Activated CD4-positive, alpha-beta memory T cell treated with anti-CD3 and anti-CD28 coated beads, Interleukin-2, amount 10 ng/mL, durations not matched to agents 7 days and 5 days (primary cell): ENCODE measurements around the gene HIP1. TPM values are rescaled to one million over a fixed set of nuclear protein-coding genes. Genes with fewer than 3 reads are reported as not detected.
"Not testable (repeated sequence)": the region's sequence is repeated elsewhere in the genome, so short reads cannot be mapped to it uniquely, and the experiment has no call there.

ENCODE experiments used
- CTCF ChIA-PET: fragments of 350-600 bp; sonication (Branson Sonifier 250); formaldehyde crosslinking; loops from one replicate; lab custom pipeline; 2021; ENCODE audit warnings: antibody characterized with exemption, inconsistent platforms; lab: Charles Lee
- POLR2A ChIA-PET: fragments of 350-600 bp; sonication (Branson Sonifier 250); formaldehyde crosslinking; loops from one replicate; lab custom pipeline; 2021; ENCODE audit warnings: antibody characterized with exemption; lab: Charles Lee
- DNase-seq: peaks from one replicate; pipeline ENCODE4 v3.0.0-alpha.2; 2020
- H3K27ac Mint-ChIP-seq: one replicate; pipeline ENCODE4 v1.8.0; 2021; ENCODE audit warnings: mild to moderate bottlenecking, mixed read lengths
- H3K27me3 Mint-ChIP-seq: one replicate; pipeline ENCODE4 v1.8.0; 2021; ENCODE audit warnings: mixed read lengths
- H3K36me3 Mint-ChIP-seq: one replicate; pipeline ENCODE4 v1.8.0; 2021; ENCODE audit warnings: low read depth, mixed read lengths
- H3K4me1 Mint-ChIP-seq: one replicate; pipeline ENCODE4 v1.8.0; 2021; ENCODE audit warnings: mixed read lengths
- H3K4me3 Mint-ChIP-seq: one replicate; pipeline ENCODE4 v1.8.0; 2021; ENCODE audit warnings: mild to moderate bottlenecking, mixed read lengths
- H3K9me3 Mint-ChIP-seq: one replicate; pipeline ENCODE4 v1.8.0; 2021; ENCODE audit warnings: mixed read lengths
- total RNA-seq, 2 experiments: library from RNA; stranded (reverse); gene quantifications; one replicate each; pipeline ENCODE4 v1.2.3, GENCODE V29; 2021

Gene HIP1
- total RNA-seq = 1 to 10 TPM; 5.2 to 5.4 TPM

GRCh38 chr7:75738604-75738974, at the start of gene HIP1:
HIP1 (minus strand) TSS chr7:75738941; CDS start chr7:75738920, 21 bp downstream.
- DNase-seq = no peak
- Mint-ChIP-seq H3K36me3 (no peaks in the 10 kb centered on the region), H3K27me3 (peaks cover 20% of the 10 kb centered on the region), H3K4me1 (peaks cover 15% of the 10 kb centered on the region), H3K4me3 (peak within 1 kb of the TSS; percentile 88), H3K9me3 (no peaks in the 10 kb centered on the region), H3K27ac (peak within 1 kb of the TSS; percentile 84)
- CTCF ChIA-PET = no interaction called here
- POLR2A ChIA-PET = interaction anchor here (2.6 kb wide), 1 partner anchor 10 kb away, joined by 18 read pairs; no protein-coding TSS in a partner anchor

- DNase-seq, H3K27ac Mint-ChIP-seq, H3K4me3 Mint-ChIP-seq, POLR2A ChIA-PET, H3K36me3 Mint-ChIP-seq, H3K27me3 Mint-ChIP-seq, H3K9me3 Mint-ChIP-seq, H3K4me1 Mint-ChIP-seq: not testable (repeated sequence)
- CTCF ChIA-PET = interaction anchor here (0.5 kb wide), 1 partner anchor 322 kb away, joined by 3 read pairs; no protein-coding TSS in a partner anchor
Observed at GRCh38 chr7:75788154-75788847, 49.6 kb upstream of the HIP1 start.

- CTCF ChIA-PET, H3K36me3 Mint-ChIP-seq, H3K9me3 Mint-ChIP-seq, DNase-seq, H3K4me1 Mint-ChIP-seq, H3K27ac Mint-ChIP-seq, POLR2A ChIA-PET, H3K4me3 Mint-ChIP-seq: not testable (repeated sequence)
- H3K27me3 Mint-ChIP-seq = peaks cover 26% of the 10 kb centered on the region
Observed at GRCh38 chr7:75783058-75783457, 44.3 kb upstream of the HIP1 start.

- H3K27me3 Mint-ChIP-seq = peaks cover 26% of the 10 kb centered on the region
Observed at GRCh38 chr7:75780647-75781273, 42.0 kb upstream of the HIP1 start.

GRCh38 chr7:75779516-75779915, 40.8 kb upstream of the HIP1 start:
- H3K4me3 Mint-ChIP-seq, CTCF ChIA-PET, H3K9me3 Mint-ChIP-seq, DNase-seq, H3K36me3 Mint-ChIP-seq, H3K27ac Mint-ChIP-seq, POLR2A ChIA-PET: not testable (repeated sequence)
- H3K4me1 Mint-ChIP-seq = peaks cover 24% of the 10 kb centered on the region
- peaks cover 26% of the 10 kb centered on the region for H3K27me3 Mint-ChIP-seq

More at GRCh38 chr7:75780647-75781273, 42.0 kb upstream of the HIP1 start:
- DNase-seq, CTCF ChIA-PET, H3K36me3 Mint-ChIP-seq, H3K9me3 Mint-ChIP-seq, POLR2A ChIA-PET, H3K4me3 Mint-ChIP-seq, H3K27ac Mint-ChIP-seq: not testable (repeated sequence)
- H3K4me1 Mint-ChIP-seq = peaks cover 17% of the 10 kb centered on the region

GRCh38 chr7:75779035-75779434, 40.3 kb upstream of the HIP1 start:
- H3K27ac Mint-ChIP-seq, H3K36me3 Mint-ChIP-seq, H3K4me3 Mint-ChIP-seq, POLR2A ChIA-PET, DNase-seq, H3K9me3 Mint-ChIP-seq: not testable (repeated sequence)
- Mint-ChIP-seq H3K27me3 (peaks cover 26% of the 10 kb centered on the region), H3K4me1 (peaks cover 24% of the 10 kb centered on the region)
- CTCF ChIA-PET = interaction anchor here (0.6 kb wide), 1 partner anchor 75 kb away, joined by 4 read pairs; no protein-coding TSS in a partner anchor

- peaks cover 12% of the 10 kb centered on the region for H3K27me3 Mint-ChIP-seq
- peaks cover 31% of the 10 kb centered on the region for H3K4me1 Mint-ChIP-seq
- POLR2A ChIA-PET = no interaction called here
- DNase-seq = peak; percentile 63
- H3K36me3 Mint-ChIP-seq = no peaks in the 10 kb centered on the region
- H3K9me3 Mint-ChIP-seq = peaks cover 8% of the 10 kb centered on the region
- no peak overlapping the region for H3K4me3 Mint-ChIP-seq
- H3K27ac Mint-ChIP-seq = peak overlapping the region; percentile 59
- CTCF ChIA-PET = interaction anchor here (0.7 kb wide), 1 partner anchor 217 kb away, joined by 3 read pairs; no protein-coding TSS in a partner anchor
Observed at GRCh38 chr7:75776295-75776971, 37.7 kb upstream of the HIP1 start.

GRCh38 chr7:75773958-75774357, 35.2 kb upstream of the HIP1 start:
- H3K36me3 Mint-ChIP-seq, H3K9me3 Mint-ChIP-seq, H3K27ac Mint-ChIP-seq, H3K4me3 Mint-ChIP-seq, CTCF ChIA-PET, H3K27me3 Mint-ChIP-seq, DNase-seq, POLR2A ChIA-PET: not testable (repeated sequence)
- H3K4me1 Mint-ChIP-seq = peaks cover 31% of the 10 kb centered on the region

GRCh38 chr7:75772081-75773077, 33.6 kb upstream of the HIP1 start, which contains the start of gene CCL26:
CCL26 (minus strand) TSS chr7:75772211; CDS start chr7:75772176, 35 bp downstream.
- H3K27me3 Mint-ChIP-seq = no peaks in the 10 kb centered on the region
- no peak within 1 kb of the TSS for H3K4me3 Mint-ChIP-seq
- no peak within 1 kb of the TSS for H3K27ac Mint-ChIP-seq
- H3K4me1 Mint-ChIP-seq = peaks cover 27% of the 10 kb centered on the region
- H3K36me3 Mint-ChIP-seq = no peaks in the 10 kb centered on the region
- ChIA-PET CTCF (interaction anchor here (2.0 kb wide), 1 partner anchor 10 kb away, joined by 9 read pairs; no protein-coding TSS in a partner anchor), POLR2A (no interaction called here)
- no peak for DNase-seq
- H3K9me3 Mint-ChIP-seq = peaks cover 8% of the 10 kb centered on the region

- Mint-ChIP-seq H3K27me3 (no peaks in the 10 kb centered on the region), H3K4me1 (peaks cover 17% of the 10 kb centered on the region), H3K36me3 (no peaks in the 10 kb centered on the region), H3K4me3 (no peak overlapping the region), H3K27ac (no peak overlapping the region), H3K9me3 (peaks cover 4% of the 10 kb centered on the region)
- ChIA-PET CTCF (interaction anchor here (2.0 kb wide), 1 partner anchor 9 kb away, joined by 9 read pairs; no protein-coding TSS in a partner anchor), POLR2A (no interaction called here)
- no peak for DNase-seq
Observed at GRCh38 chr7:75771224-75771623, 32.5 kb upstream of the HIP1 start.

GRCh38 chr7:75762350-75762917, 23.7 kb upstream of the HIP1 start:
- H3K9me3 Mint-ChIP-seq = no peaks in the 10 kb centered on the region
- H3K27me3 Mint-ChIP-seq = no peaks in the 10 kb centered on the region
- DNase-seq = no peak
- H3K36me3 Mint-ChIP-seq = no peaks in the 10 kb centered on the region
- ChIA-PET POLR2A (no interaction called here), CTCF (interaction anchor here (0.6 to 1.6 kb wide), 11 partner anchors 8 to 258 kb away, joined by 3 to 9 read pairs (median 4); partner anchors contain the start of gene CCL26)
- peaks cover 2% of the 10 kb centered on the region for H3K4me1 Mint-ChIP-seq
- no peak overlapping the region for H3K4me3 Mint-ChIP-seq
- H3K27ac Mint-ChIP-seq = no peak overlapping the region

- POLR2A ChIA-PET, H3K4me3 Mint-ChIP-seq, H3K27me3 Mint-ChIP-seq, H3K4me1 Mint-ChIP-seq, DNase-seq, H3K27ac Mint-ChIP-seq, H3K9me3 Mint-ChIP-seq, H3K36me3 Mint-ChIP-seq: not testable (repeated sequence)
- CTCF ChIA-PET = interaction anchor here (0.6 to 1.6 kb wide), 8 partner anchors 8 to 258 kb away, joined by 3 to 9 read pairs (median 4); partner anchors contain the start of gene CCL26
Observed at GRCh38 chr7:75761801-75762200, 23.1 kb upstream of the HIP1 start.
